HepG2 (cell line): ENCODE data around the gene DHX30. TPM values are rescaled to one million over a fixed set of nuclear protein-coding genes. Genes with fewer than 3 reads are reported as not detected.

Source experiments
- AGO2 ChIP-seq: fragments of 200-400 bp; formaldehyde crosslinking; optimal IDR thresholded peaks from 2 replicates; pipeline ENCODE3; 2017; ENCODE audit warnings: mild to moderate bottlenecking, low read depth, low read length, moderate library complexity
- E2F1 ChIP-seq: sonication (generic); formaldehyde crosslinking; IDR thresholded peaks from 2 replicates; pipeline ENCODE4 v1.5.0; 2020; ENCODE audit warnings: missing genetic modification reagents
- EEA1 ChIP-seq: sonication (generic); formaldehyde crosslinking; IDR thresholded peaks from 2 replicates; pipeline ENCODE4 v1.5.1; 2020; ENCODE audit warnings: mild to moderate bottlenecking, missing genetic modification reagents, borderline replicate concordance
- EED ChIP-seq: sonication (generic); formaldehyde crosslinking; IDR thresholded peaks from 2 replicates; pipeline ENCODE4 v1.5.0; 2020; ENCODE audit warnings: mild to moderate bottlenecking, missing genetic modification reagents
- GABPA ChIP-seq, 2 experiments: IDR thresholded peaks; 2 replicates each; pipeline ENCODE4 v1.6.1; 2011 to 2016; ENCODE audit warnings: low read depth in 2 of 2, low read length in 1 of 2, missing biosample characterization in 1 of 2, missing genetic modification characterization in 1 of 2
- MEIS1 ChIP-seq: sonication (generic); formaldehyde crosslinking; IDR thresholded peaks from 2 replicates; pipeline ENCODE4 v1.9.0; 2021; ENCODE audit warnings: mild to moderate bottlenecking, missing genetic modification reagents, moderate library complexity, borderline replicate concordance
- NCOA2 ChIP-seq: sonication (generic); formaldehyde crosslinking; IDR thresholded peaks from 2 replicates; pipeline ENCODE4 v1.8.0; 2022; ENCODE audit warnings: inconsistent platforms
- NFKB2 ChIP-seq: sonication (generic); formaldehyde crosslinking; IDR thresholded peaks from 2 replicates; pipeline ENCODE4 v1.4.0; 2020; ENCODE audit warnings: missing genetic modification reagents, borderline replicate concordance
- RBM22 ChIP-seq: fragments of 200-400 bp; formaldehyde crosslinking; optimal IDR thresholded peaks from 2 replicates; pipeline ENCODE3; 2017; ENCODE audit warnings: mild to moderate bottlenecking, low read length, moderate library complexity
- RELA ChIP-seq: sonication (generic); formaldehyde crosslinking; IDR thresholded peaks from 2 replicates; pipeline ENCODE4 v1.4.0; 2020; ENCODE audit warnings: missing genetic modification reagents
- RORA ChIP-seq: sonication (generic); formaldehyde crosslinking; IDR thresholded peaks from 2 replicates; pipeline ENCODE4 v1.5.0; 2020; ENCODE audit warnings: mild to moderate bottlenecking, missing genetic modification reagents, moderate library complexity
- SRY ChIP-seq: sonication (generic); formaldehyde crosslinking; IDR thresholded peaks from 2 replicates; pipeline ENCODE4 v1.8.0; 2022; ENCODE audit warnings: mild to moderate bottlenecking, missing genetic modification reagents
- ZBTB38 ChIP-seq: sonication (generic); formaldehyde crosslinking; IDR thresholded peaks from 2 replicates; pipeline ENCODE4 v1.5.1; 2020; ENCODE audit warnings: mild to moderate bottlenecking, missing genetic modification reagents
- ZNF513 ChIP-seq: sonication (generic); formaldehyde crosslinking; conservative IDR thresholded peaks from 2 replicates; pipeline ENCODE4 v1.5.0; 2020; ENCODE audit warnings: missing genetic modification reagents
- ZNF724P ChIP-seq: sonication (generic); formaldehyde crosslinking; IDR thresholded peaks from 2 replicates; pipeline ENCODE4 v1.8.0; 2022; ENCODE audit warnings: missing genetic modification reagents, borderline replicate concordance
- polyA plus RNA-seq, 8 experiments: library from polyadenylated mRNA; depleted of rRNA in 3 of 8; stranded (reverse) in 7 of 8; unstranded in 1 of 8; fragments of >200 nt; fragmentation: Illumina TruSeq in 4 of 8; extraction: Trizol in 4 of 8; gene quantifications; 2 replicates each; pipeline versions ENCODE4 v1.2.1 to v1.2.3, GENCODE V29; 2011 to 2016; ENCODE audit warnings: low read depth in 4 of 8, missing spikeins in 1 of 8, mixed read lengths in 1 of 8; ENCODE audit not compliant: insufficient read depth in 1 of 8
- total RNA-seq, 5 experiments: library from RNA; depleted of rRNA; stranded (reverse); fragments of >200 nt; fragmentation: Illumina TruSeq; extraction: Trizol; gene quantifications; 2 replicates each; pipeline ENCODE4 v1.2.3, GENCODE V29; 2016; ENCODE audit warnings: low read depth in 1 of 5
- TF ChIP-seq, protein P1 (sequence below): sonication (generic); formaldehyde crosslinking; IDR thresholded peaks from 2 replicates; pipeline ENCODE4 v1.8.1; 2023; ENCODE audit warnings: missing genetic modification reagents, inconsistent platforms, borderline replicate concordance
- TF ChIP-seq, protein P2 (sequence below): sonication (generic); formaldehyde crosslinking; IDR thresholded peaks from 2 replicates; pipeline ENCODE4 v1.8.0; 2022; ENCODE audit warnings: missing genetic modification reagents, mild to moderate bottlenecking, moderate library complexity, borderline replicate concordance
- TF ChIP-seq, protein P3 (sequence below): IDR thresholded peaks from 2 replicates; pipeline ENCODE4 v1.6.1; 2012; ENCODE audit warnings: low read length, improper control_type of control experiment

Gene DHX30
- total and polyA plus RNA-seq, 2 of the 13 experiments (the other 11 are each of a cell fraction or from before 2014, with no cell fraction given): 30.6 to 59.4 TPM

DNA sequence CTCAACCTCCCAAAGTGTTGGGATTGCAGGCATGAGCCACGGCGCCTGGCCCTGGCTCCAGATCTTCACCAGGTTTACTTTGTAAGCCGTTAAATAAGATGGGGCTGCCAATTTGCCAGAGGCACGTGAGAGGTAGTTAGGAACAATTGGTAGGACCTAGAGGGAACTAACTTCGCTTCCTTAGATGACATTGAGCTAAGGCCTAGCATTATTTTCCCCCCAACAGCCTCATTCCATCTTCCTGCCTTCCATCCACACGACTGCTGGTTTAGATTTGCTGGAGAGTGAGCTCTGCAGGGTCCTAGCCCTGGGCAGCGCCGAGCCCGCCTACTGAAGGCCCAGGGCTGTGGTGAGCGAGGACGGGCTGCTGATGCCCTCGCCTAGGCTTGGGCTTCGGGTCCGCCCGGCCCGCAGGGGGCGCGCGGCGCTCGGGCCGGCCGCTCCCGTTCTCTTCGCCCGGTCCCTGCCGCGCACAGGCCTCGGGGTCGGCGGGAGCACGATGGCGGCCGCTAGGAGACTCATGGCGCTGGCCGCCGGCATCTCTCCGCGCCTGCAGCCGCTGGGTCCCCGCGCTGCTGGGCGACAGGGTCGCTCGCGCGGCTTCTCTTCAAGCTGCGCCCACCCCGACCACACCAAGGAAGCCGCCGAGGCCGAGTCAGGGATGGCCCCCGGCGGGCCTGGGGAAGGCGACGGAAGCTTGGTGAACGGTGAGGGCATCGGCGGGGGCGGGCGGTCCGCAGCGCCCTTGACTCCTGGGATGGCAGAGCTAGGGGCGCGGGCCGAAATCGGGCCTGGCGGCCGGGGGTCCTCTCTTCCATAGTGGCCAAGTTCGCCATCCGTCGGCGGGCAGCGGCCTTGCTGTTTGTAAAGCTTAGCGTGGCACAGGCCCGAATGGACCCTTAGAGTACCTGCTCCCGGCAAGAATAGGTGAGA is 21.9 kb downstream of the DHX30 start (continued):
- TF ChIP-seq, protein P1, sequence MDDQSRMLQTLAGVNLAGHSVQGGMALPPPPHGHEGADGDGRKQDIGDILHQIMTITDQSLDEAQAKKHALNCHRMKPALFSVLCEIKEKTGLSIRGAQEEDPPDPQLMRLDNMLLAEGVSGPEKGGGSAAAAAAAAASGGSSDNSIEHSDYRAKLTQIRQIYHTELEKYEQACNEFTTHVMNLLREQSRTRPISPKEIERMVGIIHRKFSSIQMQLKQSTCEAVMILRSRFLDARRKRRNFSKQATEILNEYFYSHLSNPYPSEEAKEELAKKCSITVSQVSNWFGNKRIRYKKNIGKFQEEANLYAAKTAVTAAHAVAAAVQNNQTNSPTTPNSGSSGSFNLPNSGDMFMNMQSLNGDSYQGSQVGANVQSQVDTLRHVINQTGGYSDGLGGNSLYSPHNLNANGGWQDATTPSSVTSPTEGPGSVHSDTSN (CRISPR knock-in tag): no peak
- 0 out of 2 replicates have a peak, but pooled peaks have one; percentile 36 for TF ChIP-seq MEIS1 (CRISPR knock-in tag)
- no peak; the same call in 1 of the 2 replicates for TF ChIP-seq NCOA2 (CRISPR knock-in tag)
- peak; percentile 75; the same call in 1 of the 2 replicates for TF ChIP-seq NFKB2 (CRISPR knock-in tag)
- TF ChIP-seq E2F1 (CRISPR knock-in tag): peak; percentile 81
- no peak for TF ChIP-seq RELA
- TF ChIP-seq SRY: peak; percentile 73; the same call in 1 of the 2 replicates
- no peak for TF ChIP-seq RBM22
- TF ChIP-seq, protein P2, sequence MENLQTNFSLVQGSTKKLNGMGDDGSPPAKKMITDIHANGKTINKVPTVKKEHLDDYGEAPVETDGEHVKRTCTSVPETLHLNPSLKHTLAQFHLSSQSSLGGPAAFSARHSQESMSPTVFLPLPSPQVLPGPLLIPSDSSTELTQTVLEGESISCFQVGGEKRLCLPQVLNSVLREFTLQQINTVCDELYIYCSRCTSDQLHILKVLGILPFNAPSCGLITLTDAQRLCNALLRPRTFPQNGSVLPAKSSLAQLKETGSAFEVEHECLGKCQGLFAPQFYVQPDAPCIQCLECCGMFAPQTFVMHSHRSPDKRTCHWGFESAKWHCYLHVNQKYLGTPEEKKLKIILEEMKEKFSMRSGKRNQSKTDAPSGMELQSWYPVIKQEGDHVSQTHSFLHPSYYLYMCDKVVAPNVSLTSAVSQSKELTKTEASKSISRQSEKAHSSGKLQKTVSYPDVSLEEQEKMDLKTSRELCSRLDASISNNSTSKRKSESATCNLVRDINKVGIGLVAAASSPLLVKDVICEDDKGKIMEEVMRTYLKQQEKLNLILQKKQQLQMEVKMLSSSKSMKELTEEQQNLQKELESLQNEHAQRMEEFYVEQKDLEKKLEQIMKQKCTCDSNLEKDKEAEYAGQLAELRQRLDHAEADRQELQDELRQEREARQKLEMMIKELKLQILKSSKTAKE (CRISPR knock-in tag): no peak
- no peak for TF ChIP-seq GABPA (IDR thresholded peaks at IDR 0.05; ENCODE audit: low read depth, low read length)
- TF ChIP-seq GABPA (CRISPR knock-in tag; IDR thresholded peaks at IDR 0.05; ENCODE audit: low read depth): no peak
- TF ChIP-seq RORA (CRISPR knock-in tag): no peak
- no peak for TF ChIP-seq EEA1 (CRISPR knock-in tag)
- TF ChIP-seq ZNF513 (CRISPR knock-in tag): no peak
- 0 out of 2 replicates have a peak, but pooled peaks have one; percentile 46 for TF ChIP-seq ZNF724P (CRISPR knock-in tag)
- TF ChIP-seq AGO2: peak; percentile 95
- TF ChIP-seq ZBTB38 (CRISPR knock-in tag): peak; percentile 85; the same call in 1 of the 2 replicates
- TF ChIP-seq, protein P3, sequence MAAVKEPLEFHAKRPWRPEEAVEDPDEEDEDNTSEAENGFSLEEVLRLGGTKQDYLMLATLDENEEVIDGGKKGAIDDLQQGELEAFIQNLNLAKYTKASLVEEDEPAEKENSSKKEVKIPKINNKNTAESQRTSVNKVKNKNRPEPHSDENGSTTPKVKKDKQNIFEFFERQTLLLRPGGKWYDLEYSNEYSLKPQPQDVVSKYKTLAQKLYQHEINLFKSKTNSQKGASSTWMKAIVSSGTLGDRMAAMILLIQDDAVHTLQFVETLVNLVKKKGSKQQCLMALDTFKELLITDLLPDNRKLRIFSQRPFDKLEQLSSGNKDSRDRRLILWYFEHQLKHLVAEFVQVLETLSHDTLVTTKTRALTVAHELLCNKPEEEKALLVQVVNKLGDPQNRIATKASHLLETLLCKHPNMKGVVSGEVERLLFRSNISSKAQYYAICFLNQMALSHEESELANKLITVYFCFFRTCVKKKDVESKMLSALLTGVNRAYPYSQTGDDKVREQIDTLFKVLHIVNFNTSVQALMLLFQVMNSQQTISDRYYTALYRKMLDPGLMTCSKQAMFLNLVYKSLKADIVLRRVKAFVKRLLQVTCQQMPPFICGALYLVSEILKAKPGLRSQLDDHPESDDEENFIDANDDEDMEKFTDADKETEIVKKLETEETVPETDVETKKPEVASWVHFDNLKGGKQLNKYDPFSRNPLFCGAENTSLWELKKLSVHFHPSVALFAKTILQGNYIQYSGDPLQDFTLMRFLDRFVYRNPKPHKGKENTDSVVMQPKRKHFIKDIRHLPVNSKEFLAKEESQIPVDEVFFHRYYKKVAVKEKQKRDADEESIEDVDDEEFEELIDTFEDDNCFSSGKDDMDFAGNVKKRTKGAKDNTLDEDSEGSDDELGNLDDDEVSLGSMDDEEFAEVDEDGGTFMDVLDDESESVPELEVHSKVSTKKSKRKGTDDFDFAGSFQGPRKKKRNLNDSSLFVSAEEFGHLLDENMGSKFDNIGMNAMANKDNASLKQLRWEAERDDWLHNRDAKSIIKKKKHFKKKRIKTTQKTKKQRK: no peak
- TF ChIP-seq EED (CRISPR knock-in tag): peak; percentile 46; the same call in 1 of the 2 replicates
